CD14-positive monocyte (primary cell): ENCODE data around the gene PIAS1. TPM values are rescaled to one million over a fixed set of nuclear protein-coding genes. Genes with fewer than 3 reads are reported as not detected.
"Not testable (repeated sequence)": the region's sequence is repeated elsewhere in the genome, so short reads cannot be mapped to it uniquely, and the experiment has no call there.

ENCODE experiments used
- DNase-seq, 3 donors: peaks; one replicate each; pipeline ENCODE4 v3.0.0-alpha.2; 2011 to 2022
- H2AFZ ChIP-seq: 2 replicates; pipeline ENCODE4 v1.6.0; 2012; ENCODE audit warnings: mild to moderate bottlenecking, low read depth, low read length, inconsistent platforms; ENCODE audit not compliant: insufficient read depth, poor library complexity, severe bottlenecking
- H3K27ac ChIP-seq, 2 donors: 1 replicate in 1 of 2; 2 replicates in 1 of 2; pipeline ENCODE4 v1.5.1; 2012 to 2013; ENCODE audit warnings: low read length in 2 of 2, control low read depth in 1 of 2, inconsistent platforms in 1 of 2, low read depth in 1 of 2, mild to moderate bottlenecking in 1 of 2
- H3K27me3 ChIP-seq, 2 donors: one replicate each; pipeline versions ENCODE4 v1.6.0 to v1.6.1; 2011 to 2013; ENCODE audit warnings: low read length in 2 of 2; ENCODE audit not compliant: control insufficient read depth in 2 of 2, insufficient read depth in 2 of 2
- H3K36me3 ChIP-seq, 2 donors: replicated peaks in 1 of 2; 1 replicate in 1 of 2; 2 replicates in 1 of 2; pipeline versions ENCODE4 v1.5.1 to v1.6.1; 2012 to 2013; ENCODE audit warnings: low read length in 2 of 2, control low read depth in 1 of 2, inconsistent platforms in 1 of 2, mild to moderate bottlenecking in 1 of 2; ENCODE audit not compliant: insufficient read depth in 2 of 2, control insufficient read depth in 1 of 2
- H3K4me1 ChIP-seq, 2 donors: 1 replicate in 1 of 2; 2 replicates in 1 of 2; pipeline versions ENCODE4 v1.5.1 to v1.6.1; 2012 to 2013; ENCODE audit warnings: low read length in 2 of 2, control low read depth in 1 of 2, inconsistent platforms in 1 of 2, mild to moderate bottlenecking in 1 of 2, moderate library complexity in 1 of 2; ENCODE audit not compliant: insufficient read depth in 2 of 2, control insufficient read depth in 1 of 2
- H3K4me2 ChIP-seq: replicated peaks from 2 replicates; pipeline ENCODE3; 2012; ENCODE audit warnings: low read length, moderate library complexity, mild to moderate bottlenecking; ENCODE audit not compliant: poor library complexity, severe bottlenecking; ENCODE audit errors: extremely low read depth
- H3K4me3 ChIP-seq, 3 experiments: fragments of 200-600 bp in 1 of 3; sonication (generic) in 1 of 3; replicated peaks in 1 of 3; 1 replicate in 2 of 3; 2 replicates in 1 of 3; pipeline ENCODE4 v1.5.1; 2011 to 2013; ENCODE audit warnings: low read length in 3 of 3, mild to moderate bottlenecking in 3 of 3, control low read depth in 2 of 3, low read depth in 2 of 3, inconsistent platforms in 1 of 3, moderate library complexity in 1 of 3
- H3K79me2 ChIP-seq: 2 replicates; pipeline ENCODE4 v1.6.0; 2012; ENCODE audit warnings: mild to moderate bottlenecking, control low read depth, inconsistent platforms, low read length, moderate library complexity; ENCODE audit not compliant: insufficient read depth
- H3K9ac ChIP-seq: 2 replicates; pipeline ENCODE4 v1.6.0; 2017; ENCODE audit warnings: low read length, mild to moderate bottlenecking; ENCODE audit not compliant: insufficient read depth, poor library complexity, severe bottlenecking
- H3K9me3 ChIP-seq, 2 donors: replicated peaks in 1 of 2; 1 replicate in 1 of 2; 2 replicates in 1 of 2; pipeline versions ENCODE4 v1.5.1 to v1.6.1; 2012 to 2013; ENCODE audit warnings: low read length in 2 of 2, control low read depth in 1 of 2; ENCODE audit not compliant: control insufficient read depth in 1 of 2, insufficient read depth in 1 of 2
- H4K20me1 ChIP-seq: 2 replicates; pipeline ENCODE4 v1.6.0; 2012; ENCODE audit warnings: mild to moderate bottlenecking, low read length, control low read depth, moderate library complexity; ENCODE audit not compliant: insufficient read depth
- H3K27ac Mint-ChIP-seq, 7 donors: one replicate each; pipeline ENCODE4 v1.8.0; 2020; ENCODE audit warnings: mild to moderate bottlenecking in 7 of 7, mixed read lengths in 7 of 7, moderate library complexity in 6 of 7, inconsistent platforms in 2 of 7
- H3K27me3 Mint-ChIP-seq, 3 donors: one replicate each; pipeline ENCODE4 v1.8.0; 2021 to 2022; ENCODE audit warnings: low read depth in 3 of 3, mild to moderate bottlenecking in 3 of 3, mixed read lengths in 3 of 3, moderate library complexity in 3 of 3, inconsistent platforms in 1 of 3
- H3K36me3 Mint-ChIP-seq, 2 donors: one replicate each; pipeline ENCODE4 v1.8.0; 2020; ENCODE audit warnings: mixed read lengths in 2 of 2, inconsistent platforms in 1 of 2, mild to moderate bottlenecking in 1 of 2
- H3K4me1 Mint-ChIP-seq: one replicate; pipeline ENCODE4 v1.8.0; 2020; ENCODE audit warnings: mild to moderate bottlenecking, mixed read lengths
- H3K4me3 Mint-ChIP-seq, 2 donors: one replicate each; pipeline ENCODE4 v1.8.0; 2020; ENCODE audit warnings: mild to moderate bottlenecking in 2 of 2, mixed read lengths in 2 of 2, moderate library complexity in 1 of 2
- H3K9me3 Mint-ChIP-seq, 7 donors: one replicate each; pipeline ENCODE4 v1.8.0; 2020 to 2022; ENCODE audit warnings: mixed read lengths in 7 of 7, mild to moderate bottlenecking in 6 of 7, moderate library complexity in 6 of 7, inconsistent platforms in 2 of 7
- WGBS: methylation state at CpG from one replicate; pipeline ENCODE4 v1.1.5; 2013; ENCODE audit warnings: missing lambda C conversion rate; ENCODE audit not compliant: insufficient coverage; 5-methylcytosine and 5-hydroxymethylcytosine counted together
- intact Hi-C, 2 donors: fragments of 100-400 bp; cut with micrococcal nuclease; formaldehyde crosslinking; loops; one replicate each; pipeline versions ENCODE4 v1.15.0 to v1.15.1; 2023
- polyA plus RNA-seq, 3 donors: library from polyadenylated mRNA; depleted of rRNA in 1 of 3; unstranded in 2 of 3; stranded (reverse) in 1 of 3; fragments of 300-500 nt in 2 of 3; fragments of >200 nt in 1 of 3; fragmentation: Illumina TruSeq in 2 of 3; gene quantifications; 1 replicate in 2 of 3; 2 replicates in 1 of 3; pipeline ENCODE4 v1.2.3, GENCODE V29; 2012 to 2021
- TF ChIP-seq, protein P1 (sequence below): fragments of 200-600 bp; IDR thresholded peaks from one replicate; pipeline ENCODE4 v1.8.0; 2022; ENCODE audit warnings: antibody characterized with exemption, mild to moderate bottlenecking

PIAS1 gene
- polyA plus RNA-seq, 3 donors: 47.3 to 109 (median 89.8) TPM

- no peak overlapping the region for H3K4me2 ChIP-seq
- no peaks in the 10 kb centered on the region for H3K4me1 ChIP-seq
- H3K9me3 ChIP-seq: no peaks in the 10 kb centered on the region
- H4K20me1 ChIP-seq: peaks cover 84% of the 10 kb centered on the region
- no peak overlapping the region for H3K4me3 ChIP-seq
- H3K36me3 ChIP-seq: peaks cover 78 to 94% of the 10 kb centered on the region in 2 donors
- no peak overlapping the region for H2AFZ ChIP-seq
- H3K9me3 Mint-ChIP-seq: no peaks in the 10 kb centered on the region
- H3K27me3 ChIP-seq: no peaks in the 10 kb centered on the region
- H3K27me3 Mint-ChIP-seq: no peaks in the 10 kb centered on the region
- H3K4me1 Mint-ChIP-seq: no peaks in the 10 kb centered on the region
- H3K79me2 ChIP-seq: peaks cover 18% of the 10 kb centered on the region
- peak overlapping the region in 1 of 2 donors; percentile 27 for H3K27ac ChIP-seq
- intact Hi-C loops: no loop called here
- no peak overlapping the region for H3K9ac ChIP-seq
- no peak for DNase-seq
- H3K27ac Mint-ChIP-seq: no peak overlapping the region
- TF ChIP-seq, protein P1, sequence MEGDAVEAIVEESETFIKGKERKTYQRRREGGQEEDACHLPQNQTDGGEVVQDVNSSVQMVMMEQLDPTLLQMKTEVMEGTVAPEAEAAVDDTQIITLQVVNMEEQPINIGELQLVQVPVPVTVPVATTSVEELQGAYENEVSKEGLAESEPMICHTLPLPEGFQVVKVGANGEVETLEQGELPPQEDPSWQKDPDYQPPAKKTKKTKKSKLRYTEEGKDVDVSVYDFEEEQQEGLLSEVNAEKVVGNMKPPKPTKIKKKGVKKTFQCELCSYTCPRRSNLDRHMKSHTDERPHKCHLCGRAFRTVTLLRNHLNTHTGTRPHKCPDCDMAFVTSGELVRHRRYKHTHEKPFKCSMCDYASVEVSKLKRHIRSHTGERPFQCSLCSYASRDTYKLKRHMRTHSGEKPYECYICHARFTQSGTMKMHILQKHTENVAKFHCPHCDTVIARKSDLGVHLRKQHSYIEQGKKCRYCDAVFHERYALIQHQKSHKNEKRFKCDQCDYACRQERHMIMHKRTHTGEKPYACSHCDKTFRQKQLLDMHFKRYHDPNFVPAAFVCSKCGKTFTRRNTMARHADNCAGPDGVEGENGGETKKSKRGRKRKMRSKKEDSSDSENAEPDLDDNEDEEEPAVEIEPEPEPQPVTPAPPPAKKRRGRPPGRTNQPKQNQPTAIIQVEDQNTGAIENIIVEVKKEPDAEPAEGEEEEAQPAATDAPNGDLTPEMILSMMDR: no peak
- peaks cover 51 to 67% of the 10 kb centered on the region in 2 donors for H3K36me3 Mint-ChIP-seq
- H3K4me3 Mint-ChIP-seq: no peak overlapping the region
Measured at GRCh38 chr15:68163191-68163590, 109.1 kb downstream of the PIAS1 start.

- Histone ChIP-seq H4K20me1 (peaks cover 79% of the 10 kb centered on the region), H3K27me3 (no peaks in the 10 kb centered on the region), H3K9ac (no peak overlapping the region), H3K79me2 (peaks cover 15% of the 10 kb centered on the region), H3K9me3 (no peaks in the 10 kb centered on the region), H3K4me2 (no peak overlapping the region), H3K4me1 (no peaks in the 10 kb centered on the region), H3K27ac (no peak overlapping the region), H3K4me3 (no peak overlapping the region), H2AFZ (no peak overlapping the region), H3K36me3 (peaks cover 71 to 92% of the 10 kb centered on the region in 2 donors)
- intact Hi-C loops: no loop called here
- H3K27me3 Mint-ChIP-seq: no peaks in the 10 kb centered on the region
- H3K36me3 Mint-ChIP-seq: peaks cover 44 to 63% of the 10 kb centered on the region in 2 donors
- no peaks in the 10 kb centered on the region for H3K4me1 Mint-ChIP-seq
- H3K9me3 Mint-ChIP-seq: no peaks in the 10 kb centered on the region
- DNase-seq: no peak
- no peak overlapping the region for H3K27ac Mint-ChIP-seq
- no peak overlapping the region for H3K4me3 Mint-ChIP-seq
- 100% methylated on average over 1 of the region's 4 CpGs for WGBS
- TF ChIP-seq, protein P1: no peak
Measured at GRCh38 chr15:68166847-68167246, 112.7 kb downstream of the PIAS1 start.

GRCh38 chr15:68172037-68172436, 117.9 kb downstream of the PIAS1 start:
- H2AFZ ChIP-seq, H3K9ac ChIP-seq, H3K27me3 Mint-ChIP-seq, H3K27ac Mint-ChIP-seq, H3K4me1 ChIP-seq, DNase-seq, intact Hi-C loops, H3K4me3 Mint-ChIP-seq, H3K9me3 ChIP-seq, H3K4me1 Mint-ChIP-seq, H3K4me3 ChIP-seq, H3K27ac ChIP-seq, H3K27me3 ChIP-seq, H3K9me3 Mint-ChIP-seq, H3K4me2 ChIP-seq: not testable (repeated sequence)
- H3K79me2 ChIP-seq: peaks cover 22% of the 10 kb centered on the region
- H3K36me3 Mint-ChIP-seq: peaks cover 35 to 54% of the 10 kb centered on the region in 2 donors
- peaks cover 57 to 90% of the 10 kb centered on the region in 2 donors for H3K36me3 ChIP-seq
- peaks cover 77% of the 10 kb centered on the region for H4K20me1 ChIP-seq
- WGBS: no CpG with 5 or more reads among the region's 2 CpGs
